Trophoblast cell (in vitro differentiated cells and primary cell): ENCODE measurements around the gene CCDC12.

Experiments
- DNase-seq, 2 donors: peaks; one replicate each; pipeline ENCODE4 v3.0.0-alpha.2; 2016
- H2AFZ ChIP-seq: 2 replicates; pipeline ENCODE4 v1.6.1; 2013; ENCODE audit warnings: low read length, moderate library complexity, mild to moderate bottlenecking; ENCODE audit not compliant: insufficient read depth, poor library complexity
- H2AK5ac ChIP-seq: 2 replicates; pipeline ENCODE4 v1.6.1; 2013; ENCODE audit warnings: mild to moderate bottlenecking, low read length
- H2BK120ac ChIP-seq: 2 replicates; pipeline ENCODE4 v1.6.1; 2013; ENCODE audit warnings: low read length, mild to moderate bottlenecking, moderate library complexity; ENCODE audit not compliant: insufficient read depth, poor library complexity
- H2BK12ac ChIP-seq: 2 replicates; pipeline ENCODE4 v1.6.1; 2013; ENCODE audit warnings: mild to moderate bottlenecking, low read length, moderate library complexity
- H2BK5ac ChIP-seq: 2 replicates; pipeline ENCODE4 v1.6.1; 2013; ENCODE audit warnings: low read length, low read depth, moderate library complexity, mild to moderate bottlenecking; ENCODE audit not compliant: poor library complexity
- H3K14ac ChIP-seq: 2 replicates; pipeline ENCODE4 v1.6.1; 2013; ENCODE audit warnings: mild to moderate bottlenecking, low read length
- H3K18ac ChIP-seq: 2 replicates; pipeline ENCODE4 v1.6.1; 2013; ENCODE audit warnings: mild to moderate bottlenecking, low read length
- H3K23ac ChIP-seq: 2 replicates; pipeline ENCODE4 v1.6.1; 2013; ENCODE audit warnings: low read length
- H3K27ac ChIP-seq: 2 replicates; pipeline ENCODE4 v1.5.1; 2013; ENCODE audit warnings: low read depth, mild to moderate bottlenecking, inconsistent platforms, low read length, moderate library complexity
- H3K27me3 ChIP-seq: 2 replicates; pipeline ENCODE4 v1.6.1; 2013; ENCODE audit warnings: inconsistent platforms, mild to moderate bottlenecking, low read length, moderate library complexity; ENCODE audit not compliant: insufficient read depth
- H3K36me3 ChIP-seq, 2 experiments: 1 replicate in 1 of 2; 2 replicates in 1 of 2; pipeline ENCODE4 v1.6.1; 2013; ENCODE audit warnings: low read length in 2 of 2, mild to moderate bottlenecking in 2 of 2, moderate library complexity in 1 of 2; ENCODE audit not compliant: insufficient read depth in 2 of 2, control insufficient read depth in 1 of 2
- H3K4ac ChIP-seq: 2 replicates; pipeline ENCODE4 v1.6.1; 2013; ENCODE audit warnings: low read depth, mild to moderate bottlenecking, low read length, moderate library complexity
- H3K4me1 ChIP-seq, 2 experiments: 1 replicate in 1 of 2; 2 replicates in 1 of 2; pipeline ENCODE4 v1.6.1; 2013; ENCODE audit warnings: low read length in 2 of 2, mild to moderate bottlenecking in 2 of 2, moderate library complexity in 1 of 2; ENCODE audit not compliant: insufficient read depth in 2 of 2, control insufficient read depth in 1 of 2
- H3K4me2 ChIP-seq: 2 replicates; pipeline ENCODE4 v1.6.1; 2013; ENCODE audit warnings: inconsistent platforms, mild to moderate bottlenecking, low read length, moderate library complexity
- H3K4me3 ChIP-seq: 2 replicates; pipeline ENCODE4 v1.5.1; 2013; ENCODE audit warnings: mild to moderate bottlenecking, low read depth, low read length, inconsistent platforms
- H3K79me1 ChIP-seq: one replicate; pipeline ENCODE4 v1.6.1; 2013; ENCODE audit warnings: low read length
- H3K79me2 ChIP-seq: 2 replicates; pipeline ENCODE4 v1.6.1; 2013; ENCODE audit warnings: low read length, mild to moderate bottlenecking; ENCODE audit not compliant: control insufficient read depth, insufficient read depth, poor library complexity
- H3K9ac ChIP-seq: 2 replicates; pipeline ENCODE4 v1.6.1; 2013; ENCODE audit warnings: mild to moderate bottlenecking, low read length
- H3K9me3 ChIP-seq: 2 replicates; pipeline ENCODE4 v1.6.1; 2013; ENCODE audit warnings: low read depth, mild to moderate bottlenecking, control low read depth, inconsistent platforms, low read length; ENCODE audit not compliant: insufficient read depth
- H4K12ac ChIP-seq: 2 replicates; pipeline ENCODE4 v1.6.1; 2013; ENCODE audit warnings: low read depth, mild to moderate bottlenecking, low read length, moderate library complexity
- H4K8ac ChIP-seq: 2 replicates; pipeline ENCODE4 v1.6.1; 2013; ENCODE audit warnings: low read depth, mild to moderate bottlenecking, low read length, moderate library complexity
- H4K91ac ChIP-seq: one replicate; pipeline ENCODE4 v1.6.1; 2013; ENCODE audit warnings: low read depth, mild to moderate bottlenecking, low read length, moderate library complexity
- WGBS: extraction: QIAGEN DNeasy Blood & Tissue Kit; methylation state at CpG from one replicate; pipeline ENCODE4 v1.1.7; 2013; ENCODE audit warnings: missing lambda C conversion rate; ENCODE audit not compliant: insufficient read length, insufficient coverage; ENCODE audit errors: extremely low coverage; 5-methylcytosine and 5-hydroxymethylcytosine counted together

CCDC12 gene

DNA sequence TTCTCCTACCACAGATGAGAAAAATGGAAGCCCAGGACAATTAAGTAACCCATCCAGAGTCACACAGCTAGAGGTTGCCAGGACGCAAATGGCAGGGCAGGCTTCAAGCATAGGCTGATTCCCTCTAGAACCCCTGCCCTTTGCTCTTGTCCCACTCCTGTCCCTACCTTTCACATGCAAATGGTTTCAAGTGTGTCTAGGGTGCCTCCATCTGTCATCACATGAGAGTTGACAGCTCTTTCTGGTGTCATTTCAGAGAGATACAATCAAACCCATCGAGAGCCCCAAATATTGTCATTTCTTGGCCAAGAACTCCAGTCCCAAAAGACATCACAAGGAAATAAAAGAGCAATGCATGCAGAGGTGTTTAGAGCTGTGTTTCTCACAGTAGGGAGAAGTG is 23.7 kb downstream of the CCDC12 start:
- H3K4me1 ChIP-seq: peaks cover 34 to 35% of the 10 kb centered on the region in 2 experiments
- H3K4me3 ChIP-seq: no peak overlapping the region
- H2BK5ac ChIP-seq: no peak overlapping the region
- H3K23ac ChIP-seq: no peak overlapping the region
- no peaks in the 10 kb centered on the region for H3K9me3 ChIP-seq
- H2AFZ ChIP-seq: no peak overlapping the region
- no peak overlapping the region for H2BK120ac ChIP-seq
- H3K4me2 ChIP-seq: no peak overlapping the region
- H3K18ac ChIP-seq: no peak overlapping the region
- H4K91ac ChIP-seq: no peak overlapping the region
- H3K79me1 ChIP-seq: no peaks in the 10 kb centered on the region
- H3K9ac ChIP-seq: no peak overlapping the region
- H2AK5ac ChIP-seq: no peak overlapping the region
- H4K8ac ChIP-seq: no peak overlapping the region
- no peak overlapping the region for H4K12ac ChIP-seq
- peak overlapping the region; percentile 71 for H3K4ac ChIP-seq
- no peaks in the 10 kb centered on the region for H3K36me3 ChIP-seq
- DNase-seq: no peak
- no peaks in the 10 kb centered on the region for H3K27me3 ChIP-seq
- no peak overlapping the region for H3K14ac ChIP-seq
- WGBS: no CpG with 5 or more reads among the region's 2 CpGs
- H3K27ac ChIP-seq: no peak overlapping the region
- H2BK12ac ChIP-seq: no peak overlapping the region
- peaks cover 20% of the 10 kb centered on the region for H3K79me2 ChIP-seq

DNA sequence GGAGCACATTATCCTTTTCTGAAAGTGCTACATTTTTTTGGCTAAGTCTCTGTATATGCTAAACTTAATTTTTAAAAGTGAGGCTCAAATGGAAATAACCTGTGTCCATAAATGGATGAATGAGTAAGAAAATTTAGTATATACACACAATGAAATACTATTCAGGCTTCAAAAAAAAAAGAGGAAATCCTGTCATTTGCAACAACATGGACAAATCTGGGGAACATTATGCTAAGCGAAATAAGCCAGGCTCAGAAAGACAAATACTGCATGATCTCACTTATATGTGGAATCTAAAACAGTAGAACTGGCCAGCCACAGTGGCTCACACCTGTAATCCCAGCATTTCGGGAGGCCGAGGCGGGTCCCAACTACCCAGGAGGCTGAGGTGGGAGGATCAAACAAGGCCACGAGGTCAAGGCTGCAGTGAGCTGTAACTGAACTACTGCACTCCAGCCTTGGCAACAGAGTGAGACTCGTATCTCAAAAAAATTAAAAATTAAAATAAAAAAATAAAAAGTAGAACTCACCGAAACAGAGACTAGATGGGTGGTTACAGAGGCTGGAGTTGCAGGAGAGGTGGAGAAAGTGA is 25.8 kb downstream of the CCDC12 start:
- H3K36me3 ChIP-seq: peaks cover 4 to 5% of the 10 kb centered on the region in 2 experiments
- no peaks in the 10 kb centered on the region for H3K27me3 ChIP-seq
- no CpG with 5 or more reads among the region's 7 CpGs for WGBS
- H3K4ac ChIP-seq: peak overlapping the region; percentile 59
- no peak overlapping the region for H2BK12ac ChIP-seq
- peaks cover 40 to 52% of the 10 kb centered on the region in 2 experiments for H3K4me1 ChIP-seq
- H2AK5ac ChIP-seq: no peak overlapping the region
- no peak overlapping the region for H3K18ac ChIP-seq
- no peak overlapping the region for H2AFZ ChIP-seq
- H3K9me3 ChIP-seq: no peaks in the 10 kb centered on the region
- H4K8ac ChIP-seq: no peak overlapping the region
- H3K79me2 ChIP-seq: peaks cover 15% of the 10 kb centered on the region
- no peak overlapping the region for H2BK5ac ChIP-seq
- DNase-seq: no peak
- no peak overlapping the region for H2BK120ac ChIP-seq
- no peak overlapping the region for H3K9ac ChIP-seq
- no peak overlapping the region for H3K14ac ChIP-seq
- H4K12ac ChIP-seq: no peak overlapping the region
- H3K23ac ChIP-seq: no peak overlapping the region
- no peak overlapping the region for H3K4me2 ChIP-seq
- H3K4me3 ChIP-seq: no peak overlapping the region
- no peak overlapping the region for H4K91ac ChIP-seq
- H3K27ac ChIP-seq: no peak overlapping the region
- H3K79me1 ChIP-seq: no peaks in the 10 kb centered on the region

GRCh38 chr3:46950177-46950576 is 26.4 kb downstream of the CCDC12 start:
- no peak overlapping the region for H3K9ac ChIP-seq
- peaks cover 12% of the 10 kb centered on the region for H3K79me2 ChIP-seq
- no peak overlapping the region for H2BK12ac ChIP-seq
- H4K8ac ChIP-seq: no peak overlapping the region
- no peak overlapping the region for H2AFZ ChIP-seq
- H3K36me3 ChIP-seq: peaks cover 5 to 6% of the 10 kb centered on the region in 2 experiments
- peak overlapping the region; percentile 48 for H3K4ac ChIP-seq
- H2AK5ac ChIP-seq: no peak overlapping the region
- H3K9me3 ChIP-seq: no peaks in the 10 kb centered on the region
- H4K91ac ChIP-seq: no peak overlapping the region
- H2BK5ac ChIP-seq: no peak overlapping the region
- H3K14ac ChIP-seq: no peak overlapping the region
- H3K4me2 ChIP-seq: no peak overlapping the region
- H3K4me3 ChIP-seq: no peak overlapping the region
- H3K23ac ChIP-seq: no peak overlapping the region
- no peaks in the 10 kb centered on the region for H3K79me1 ChIP-seq
- peaks cover 37 to 48% of the 10 kb centered on the region in 2 experiments for H3K4me1 ChIP-seq
- H2BK120ac ChIP-seq: no peak overlapping the region
- H3K27me3 ChIP-seq: no peaks in the 10 kb centered on the region
- no peak for DNase-seq
- H4K12ac ChIP-seq: no peak overlapping the region
- no CpG with 5 or more reads among the region's 2 CpGs for WGBS
- no peak overlapping the region for H3K18ac ChIP-seq
- H3K27ac ChIP-seq: no peak overlapping the region

DNA sequence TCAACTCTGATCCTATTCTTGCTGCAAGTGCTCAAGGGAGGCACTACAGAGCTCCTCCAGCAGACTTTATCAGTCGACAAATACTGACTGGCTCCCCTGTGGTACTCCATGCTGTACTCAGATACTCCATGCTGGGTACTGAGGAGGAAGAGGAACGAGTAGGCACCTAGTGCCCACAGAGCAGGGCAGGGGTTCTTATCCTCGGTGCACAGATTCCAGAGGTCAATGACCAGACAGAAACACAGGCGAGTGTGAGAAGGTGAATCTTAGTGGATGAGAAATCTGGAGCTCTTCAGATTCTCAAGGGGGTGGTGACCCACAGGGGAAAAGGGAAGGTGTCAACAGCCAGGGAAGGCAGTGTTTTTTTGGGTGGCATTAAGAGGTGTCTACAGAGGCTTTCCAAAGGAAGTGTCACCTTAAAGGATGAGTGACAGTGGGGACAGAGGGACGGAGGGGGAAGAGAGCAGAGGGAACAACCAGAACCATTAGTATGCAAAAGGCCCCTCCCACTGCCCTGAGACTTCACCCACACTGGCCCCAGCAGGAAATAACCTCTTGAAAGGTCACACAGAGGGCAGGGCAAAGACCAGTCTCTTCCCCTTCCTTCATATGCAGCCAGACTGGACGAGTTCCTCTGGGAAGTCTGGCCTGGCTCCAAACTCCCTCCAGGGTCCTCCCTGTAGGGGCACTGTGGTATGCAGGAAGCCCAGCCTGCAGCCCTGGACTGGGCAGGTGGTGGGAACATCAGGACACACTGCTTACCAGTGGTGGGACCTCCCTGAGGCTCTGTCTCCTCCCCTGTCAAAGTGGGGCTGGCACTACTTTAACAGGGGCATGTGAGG is 27.5 kb downstream of the CCDC12 start:
- no peak for DNase-seq
- peak overlapping the region; percentile 45 for H3K18ac ChIP-seq
- H2BK120ac ChIP-seq: no peak overlapping the region
- H3K36me3 ChIP-seq: peaks cover 5 to 6% of the 10 kb centered on the region in 2 experiments
- WGBS: no CpG with 5 or more reads among the region's 6 CpGs
- H3K4me2 ChIP-seq: peak overlapping the region; percentile 38
- no peak overlapping the region for H4K12ac ChIP-seq
- H3K9ac ChIP-seq: no peak overlapping the region
- H2BK5ac ChIP-seq: no peak overlapping the region
- H2AFZ ChIP-seq: peak overlapping the region; percentile 38
- H4K8ac ChIP-seq: no peak overlapping the region
- peaks cover 43 to 53% of the 10 kb centered on the region in 2 experiments for H3K4me1 ChIP-seq
- no peaks in the 10 kb centered on the region for H3K9me3 ChIP-seq
- H3K27me3 ChIP-seq: no peaks in the 10 kb centered on the region
- H3K4ac ChIP-seq: peak overlapping the region; percentile 18
- H3K4me3 ChIP-seq: no peak overlapping the region
- no peak overlapping the region for H3K23ac ChIP-seq
- H4K91ac ChIP-seq: peak overlapping the region; percentile 34
- peaks cover 17% of the 10 kb centered on the region for H3K79me2 ChIP-seq
- peak overlapping the region; percentile 1 for H3K27ac ChIP-seq
- H2AK5ac ChIP-seq: no peak overlapping the region
- H3K79me1 ChIP-seq: peaks cover 4% of the 10 kb centered on the region
- H3K14ac ChIP-seq: no peak overlapping the region
- H2BK12ac ChIP-seq: no peak overlapping the region
